GM21786 (cell line): ENCODE data around the gene SLC33A1.
"Not testable (repeated sequence)": the region's sequence is repeated elsewhere in the genome, so short reads cannot be mapped to it uniquely, and the experiment has no call there.

ENCODE experiments used
- ATAC-seq: cut with Tn5 transposase; IDR thresholded peaks from one replicate; pipeline ENCODE4 v1.9.1; 2021; ENCODE audit not compliant: unreplicated experiment

Gene SLC33A1

GRCh38 chr3:155862290-155862982 lies 8.2 kb upstream of the SLC33A1 start:
- not testable (repeated sequence) for ATAC-seq

GRCh38 chr3:155861476-155862183 lies 7.4 kb upstream of the SLC33A1 start:
- ATAC-seq: no peak

- ATAC-seq: not testable (repeated sequence)
Observed at GRCh38 chr3:155860424-155860823, 6.2 kb upstream of the SLC33A1 start.

GRCh38 chr3:155859859-155860258 lies 5.6 kb upstream of the SLC33A1 start:
- peak; percentile 60 for ATAC-seq

DNA sequence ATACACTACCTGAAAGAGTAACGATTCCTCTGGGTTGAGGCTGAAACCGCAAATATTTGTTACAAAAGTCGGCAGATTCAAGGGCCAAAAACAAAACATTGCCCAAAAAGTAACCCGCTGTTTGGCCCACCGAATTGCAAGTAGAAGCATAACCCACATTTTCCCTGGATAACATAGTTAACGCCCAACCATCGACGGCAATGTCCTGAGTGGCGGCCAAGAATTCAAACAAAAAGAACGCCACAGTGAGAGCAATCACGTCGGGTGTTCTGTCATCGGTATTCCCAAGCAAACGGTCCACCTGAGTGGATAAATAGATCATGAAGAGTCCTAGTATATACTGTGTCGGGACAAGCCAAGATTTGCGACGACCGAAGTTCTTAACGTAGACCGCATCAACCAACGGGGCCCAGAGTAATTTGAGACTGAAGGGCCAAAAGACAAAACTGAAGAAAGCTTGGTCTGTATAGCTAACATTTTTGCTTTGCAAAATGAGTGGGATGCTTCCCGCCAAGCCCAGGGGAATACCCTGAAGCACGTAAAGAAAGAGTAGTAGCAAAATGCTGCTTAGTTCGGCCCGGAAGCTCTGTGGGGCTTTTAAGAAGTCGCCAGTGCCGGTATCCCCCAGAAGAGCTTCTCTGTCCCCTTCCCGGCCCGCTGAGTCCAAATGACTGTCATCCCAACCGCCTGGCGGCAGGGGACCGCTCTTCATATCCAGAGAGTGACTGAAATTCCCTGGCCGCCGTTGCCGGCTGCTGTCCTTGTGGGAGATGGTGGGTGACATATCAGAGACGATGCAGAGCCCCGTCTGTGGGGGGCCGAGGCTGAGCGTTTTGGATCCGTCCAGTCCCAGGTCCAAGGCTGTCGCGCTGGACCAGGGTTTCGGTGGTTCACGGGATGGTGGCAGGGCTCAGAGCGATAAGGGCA lies 750 bp downstream of the SLC33A1 start:
- ATAC-seq: peak; percentile 1

DNA sequence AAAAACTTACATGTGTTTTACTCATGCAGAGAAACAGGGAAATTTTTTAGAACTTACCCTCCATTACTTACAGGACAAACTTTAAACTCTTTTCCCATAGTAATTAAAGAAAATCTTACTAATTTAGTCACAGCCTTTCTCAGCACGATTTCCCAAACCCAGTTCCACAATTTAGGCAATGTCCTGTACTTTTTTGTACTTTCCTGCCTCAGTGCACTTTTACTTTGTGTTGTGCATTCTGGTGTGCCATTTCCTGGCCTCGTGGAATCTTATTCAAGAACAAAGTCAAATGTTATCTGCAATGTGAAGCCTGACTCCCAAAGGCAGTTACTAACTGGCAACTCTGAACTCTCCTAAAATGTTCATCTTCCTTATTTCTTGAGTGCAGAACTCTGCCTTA lies 1.9 kb downstream of the SLC33A1 start:
- no peak for ATAC-seq

GRCh38 chr3:155849404-155849803 lies 4.8 kb downstream of the SLC33A1 start:
- ATAC-seq: not testable (repeated sequence)

- ATAC-seq: no peak
Observed at GRCh38 chr3:155847993-155848392, 6.2 kb downstream of the SLC33A1 start.

DNA sequence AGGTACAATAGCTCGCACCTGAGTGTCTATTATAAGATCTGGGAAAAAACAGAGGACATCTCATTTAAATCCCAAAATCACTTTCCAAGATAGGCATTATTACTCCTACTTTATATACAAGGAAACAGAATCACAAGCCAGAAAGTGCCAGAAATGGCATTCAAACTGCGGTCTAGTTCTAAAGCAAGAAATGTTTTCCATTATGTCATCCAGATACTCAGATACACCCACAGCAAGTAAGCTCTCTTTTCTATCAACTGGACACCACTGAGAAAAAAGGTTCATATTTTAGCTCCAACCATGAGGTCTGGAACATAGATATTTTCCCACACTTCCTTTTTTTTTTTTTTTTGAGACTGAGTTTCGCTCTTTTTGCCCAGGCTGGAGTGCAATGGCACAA lies 8.1 kb downstream of the SLC33A1 start:
- no peak for ATAC-seq

DNA sequence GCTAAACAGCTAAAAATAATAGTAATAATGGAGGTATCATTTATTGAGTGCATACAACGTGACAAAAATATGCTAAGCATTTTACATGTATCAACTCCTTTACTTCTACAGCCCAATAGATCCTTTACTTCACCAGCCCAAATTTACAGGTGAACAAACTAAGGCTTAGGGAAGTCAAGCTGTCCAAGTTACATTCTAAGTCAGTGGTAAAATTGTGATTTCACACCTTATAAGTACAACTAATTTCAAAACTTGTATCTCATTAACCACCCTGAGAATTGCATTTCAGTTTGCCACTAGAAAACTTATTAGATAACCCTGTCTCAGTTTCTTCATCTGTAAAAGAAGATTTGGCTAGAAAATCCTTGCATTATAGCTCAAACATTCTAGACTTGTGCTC lies 10.7 kb downstream of the SLC33A1 start:
- ATAC-seq: peak; percentile 56

- ATAC-seq: no peak
Observed at GRCh38 chr3:155835341-155836071, 18.7 kb downstream of the SLC33A1 start.

GRCh38 chr3:155828490-155829098 lies 25.6 kb downstream of the SLC33A1 start:
- not testable (repeated sequence) for ATAC-seq

- no peak for ATAC-seq
Observed at GRCh38 chr3:155815030-155815545, 39.1 kb downstream of the SLC33A1 start.

DNA sequence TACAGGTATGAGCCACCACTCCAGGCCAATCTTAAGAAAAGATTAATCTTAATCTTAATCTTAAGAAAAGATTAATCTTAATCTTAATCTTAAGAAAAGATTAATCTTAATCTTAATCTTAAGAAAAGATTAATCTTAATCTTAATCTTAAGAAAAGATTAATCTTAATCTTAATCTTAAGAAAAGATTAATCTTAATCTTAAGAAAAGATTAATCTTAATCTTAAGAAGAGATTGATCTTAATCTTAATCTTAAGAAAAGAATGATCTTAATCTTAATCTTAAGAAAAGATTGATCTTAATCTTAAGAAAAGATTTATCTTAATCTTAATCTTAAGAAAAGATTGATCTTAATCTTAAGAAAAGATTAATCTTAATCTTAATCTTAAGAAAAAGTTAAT lies 41.0 kb downstream of the SLC33A1 start:
- ATAC-seq: not testable (repeated sequence)

- ATAC-seq: no peak
Observed at GRCh38 chr3:155809181-155809580, 45.0 kb downstream of the SLC33A1 start.

- ATAC-seq: no peak
Observed at GRCh38 chr3:155807823-155808222, 46.4 kb downstream of the SLC33A1 start.

GRCh38 chr3:155805802-155806618 lies 48.2 kb downstream of the SLC33A1 start, which contains the start of gene C3orf33:
C3orf33 (minus strand) TSS chr3:155806278; CDS start chr3:155806252, 26 bp downstream.
- ATAC-seq: peak; percentile 97

DNA sequence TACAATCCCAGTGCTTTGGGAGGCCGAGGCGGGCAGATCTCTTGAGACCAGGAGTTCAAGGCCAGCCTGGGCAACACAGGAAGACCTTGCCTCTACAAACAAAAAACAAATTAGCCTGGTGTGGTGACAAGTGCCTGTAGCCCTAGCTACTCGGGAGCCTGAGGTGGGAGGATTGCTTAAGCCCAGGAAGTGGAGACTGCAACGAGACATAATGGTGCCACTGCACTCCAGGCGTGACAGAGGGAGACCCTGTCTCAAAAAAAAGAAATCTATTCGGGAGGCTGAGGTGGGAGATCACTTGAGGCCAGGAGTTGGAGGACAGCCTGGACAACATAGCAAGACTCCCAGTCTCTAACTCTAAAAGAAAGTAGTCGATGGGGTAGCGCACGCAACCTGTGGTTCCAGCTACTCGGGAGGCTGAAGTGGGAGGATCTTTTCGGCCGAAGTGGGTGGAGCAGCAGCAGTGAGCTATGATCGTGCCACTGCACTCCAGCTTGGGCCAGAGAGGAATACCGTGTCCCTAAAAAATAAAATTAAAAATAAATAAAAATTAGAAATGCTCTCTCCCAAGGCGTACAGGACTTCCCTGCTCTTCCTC lies 48.9 kb downstream of the SLC33A1 start:
- ATAC-seq: peak; percentile 19

DNA sequence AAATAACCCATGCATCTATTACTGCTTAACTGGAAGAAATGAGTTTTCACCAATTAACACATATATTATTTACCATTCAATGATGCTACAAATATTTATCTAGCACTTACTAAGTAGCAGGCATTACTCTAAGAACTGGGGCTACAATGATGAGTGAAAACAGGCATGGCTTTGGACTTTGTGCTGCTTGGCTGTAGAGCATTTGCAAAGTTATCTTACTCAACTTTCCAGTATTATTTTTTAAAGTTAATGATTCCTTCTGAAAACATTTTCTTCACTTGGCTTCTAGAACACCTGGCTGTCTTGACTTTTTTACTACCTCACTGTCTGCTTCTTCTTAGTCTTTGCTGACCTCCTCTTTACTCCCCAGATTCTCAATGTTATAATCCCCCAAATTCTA lies 49.9 kb downstream of the SLC33A1 start:
- ATAC-seq: no peak
